Body of pancreas (tissue), 4 donors: ENCODE results near the gene PKP3.

ENCODE experiments used
- POLR2A ChIP-seq, 3 donors: fragments of 450-650 bp; IDR thresholded peaks; one replicate each; pipeline ENCODE4 v1.6.1; 2016; ENCODE audit warnings: antibody characterized with exemption in 3 of 3, mild to moderate bottlenecking in 2 of 3
- TF ChIP-seq, protein P1 (sequence below), 7 experiments: fragments of 450-650 bp in 4 of 7; fragments of 200-600 bp in 3 of 7; sonication (generic) in 3 of 7; IDR thresholded peaks; one replicate each; pipeline ENCODE4 v1.5.1; 2016 to 2019; ENCODE audit warnings: antibody characterized with exemption in 7 of 7

DNA sequence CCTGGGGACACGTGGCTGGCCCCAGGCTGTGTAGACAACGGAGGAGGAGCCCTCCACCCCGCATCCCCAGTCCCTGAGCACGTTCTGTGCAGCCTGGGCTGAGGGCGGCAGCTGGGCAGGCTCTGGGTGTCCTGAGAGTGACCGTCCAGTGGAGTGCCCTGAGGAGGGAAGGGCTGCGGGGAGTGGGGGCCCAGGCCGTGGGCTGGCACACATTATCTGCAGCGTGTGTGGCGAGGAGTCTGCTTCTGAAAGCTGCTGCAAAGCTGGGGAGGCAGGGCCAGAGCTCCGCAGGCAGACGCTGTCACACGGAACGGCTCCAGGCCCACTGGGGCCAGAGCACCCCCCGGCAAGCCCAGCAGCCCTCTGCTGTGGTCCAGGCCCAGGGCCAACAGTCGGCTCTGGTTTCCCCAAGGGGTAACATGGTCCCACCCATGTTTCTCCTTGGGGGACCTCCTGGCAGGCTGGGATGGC, 48.6 kb downstream of the PKP3 start:
- TF ChIP-seq, protein P1, sequence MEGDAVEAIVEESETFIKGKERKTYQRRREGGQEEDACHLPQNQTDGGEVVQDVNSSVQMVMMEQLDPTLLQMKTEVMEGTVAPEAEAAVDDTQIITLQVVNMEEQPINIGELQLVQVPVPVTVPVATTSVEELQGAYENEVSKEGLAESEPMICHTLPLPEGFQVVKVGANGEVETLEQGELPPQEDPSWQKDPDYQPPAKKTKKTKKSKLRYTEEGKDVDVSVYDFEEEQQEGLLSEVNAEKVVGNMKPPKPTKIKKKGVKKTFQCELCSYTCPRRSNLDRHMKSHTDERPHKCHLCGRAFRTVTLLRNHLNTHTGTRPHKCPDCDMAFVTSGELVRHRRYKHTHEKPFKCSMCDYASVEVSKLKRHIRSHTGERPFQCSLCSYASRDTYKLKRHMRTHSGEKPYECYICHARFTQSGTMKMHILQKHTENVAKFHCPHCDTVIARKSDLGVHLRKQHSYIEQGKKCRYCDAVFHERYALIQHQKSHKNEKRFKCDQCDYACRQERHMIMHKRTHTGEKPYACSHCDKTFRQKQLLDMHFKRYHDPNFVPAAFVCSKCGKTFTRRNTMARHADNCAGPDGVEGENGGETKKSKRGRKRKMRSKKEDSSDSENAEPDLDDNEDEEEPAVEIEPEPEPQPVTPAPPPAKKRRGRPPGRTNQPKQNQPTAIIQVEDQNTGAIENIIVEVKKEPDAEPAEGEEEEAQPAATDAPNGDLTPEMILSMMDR (IDR thresholded peaks at IDR 0.05) = no peak
- TF ChIP-seq POLR2A (IDR thresholded peaks at IDR 0.05) = no peak
